Activated gamma-delta T cell treated with anti-CD3 and anti-CD28 coated beads, Interleukin-2, amount 50 U/mL, for 16 hours (primary cell): ENCODE results near the gene ZNF211.

Experiments
- DNase-seq: peaks from one replicate; pipeline ENCODE4 v3.0.0-alpha.2; 2020; ENCODE audit warnings: low read depth

Gene ZNF211

GRCh38 chr19:57656346-57656745 lies 23.4 kb downstream of the ZNF211 start:
- DNase-seq, result no peak

GRCh38 chr19:57664269-57665127 lies 31.5 kb downstream of the ZNF211 start:
- no peak for DNase-seq

GRCh38 chr19:57665261-57665806 lies 32.4 kb downstream of the ZNF211 start:
- no peak for DNase-seq

GRCh38 chr19:57667228-57667627 lies 34.3 kb downstream of the ZNF211 start:
- DNase-seq, result no peak

- DNase-seq, result no peak
Measured at GRCh38 chr19:57668635-57669034, 35.7 kb downstream of the ZNF211 start, which contains the start of gene ZSCAN4. TSS of gene ZSCAN4 (plus strand) at chr19:57668935. CDS start at chr19:57676146, 7,211 bp downstream.

- DNase-seq, result no peak
Measured at GRCh38 chr19:57671124-57671895, 38.3 kb downstream of the ZNF211 start.

- no peak for DNase-seq
Measured at GRCh38 chr19:57672466-57672865, 39.5 kb downstream of the ZNF211 start.

- DNase-seq, result no peak
Measured at GRCh38 chr19:57675881-57676280, 42.9 kb downstream of the ZNF211 start.

- DNase-seq, result no peak
Measured at GRCh38 chr19:57682226-57682766, 49.3 kb downstream of the ZNF211 start.

GRCh38 chr19:57686727-57687126 lies 53.8 kb downstream of the ZNF211 start:
- no peak for DNase-seq

- no peak for DNase-seq
Measured at GRCh38 chr19:57687363-57688010, 54.5 kb downstream of the ZNF211 start.

- DNase-seq, result no peak
Measured at GRCh38 chr19:57688011-57688763, 55.2 kb downstream of the ZNF211 start.

GRCh38 chr19:57689750-57690149 lies 56.8 kb downstream of the ZNF211 start:
- no peak for DNase-seq
